Panc1 (cell line): ENCODE data around the gene CDH13. TPM values are rescaled to one million over a fixed set of nuclear protein-coding genes. Genes with fewer than 3 reads are reported as not detected.

Experiments used
- ATAC-seq: fragments of 200-7000 bp; cut with Tn5 transposase; 2 replicates; pipeline ENCODE4 v1.9.1; 2020; ENCODE audit warnings: mild to moderate bottlenecking, moderate library complexity
- BruUV-seq: library from RNA; stranded (reverse); fragments of 400-500 nt; replicated peaks from 2 replicates; lab custom pipeline; 2021; lab: Mats Ljungman, UMichigan
- CTCF ChIA-PET: fragments of 300-600 bp; sonication (Branson Sonifier 250); formaldehyde crosslinking; loops from one replicate; lab custom pipeline; 2022; ENCODE audit warnings: antibody characterized with exemption; lab: Charles Lee
- POLR2A ChIA-PET: fragments of 300-600 bp; sonication (Branson Sonifier 250); formaldehyde crosslinking; loops from one replicate; lab custom pipeline; 2022; ENCODE audit warnings: antibody characterized with exemption; lab: Charles Lee
- DNase-seq: peaks from one replicate; pipeline ENCODE4 v3.0.0-alpha.2; 2010; ENCODE audit warnings: low read depth, low spot score
- H3K27ac ChIP-seq: 2 replicates; pipeline ENCODE4 v1.5.1; 2011; ENCODE audit warnings: mild to moderate bottlenecking, low read length, inconsistent platforms
- H3K27me3 ChIP-seq: fragments of 200-500 bp; sonication (Bioruptor generic); 2 replicates; pipeline ENCODE4 v1.6.0; 2014; ENCODE audit warnings: low read length, inconsistent platforms; ENCODE audit not compliant: control insufficient read depth, insufficient read depth
- H3K36me3 ChIP-seq: fragments of 200-500 bp; sonication (Bioruptor generic); 2 replicates; pipeline ENCODE4 v1.5.1; 2014; ENCODE audit warnings: inconsistent platforms, mild to moderate bottlenecking, low read length, moderate library complexity; ENCODE audit not compliant: control insufficient read depth, insufficient read depth
- H3K4me1 ChIP-seq: 2 replicates; pipeline ENCODE4 v1.5.1; 2011; ENCODE audit warnings: inconsistent platforms, mild to moderate bottlenecking, low read length, moderate library complexity; ENCODE audit not compliant: control insufficient read depth, insufficient read depth
- H3K4me3 ChIP-seq, 2 experiments: 2 replicates each; pipeline ENCODE4 v1.5.1; 2011 to 2012; ENCODE audit warnings: low read depth in 2 of 2, low read length in 2 of 2, mild to moderate bottlenecking in 2 of 2, inconsistent platforms in 1 of 2, moderate library complexity in 1 of 2
- H3K9me3 ChIP-seq: fragments of 200-500 bp; sonication (Bioruptor generic); 2 replicates; pipeline ENCODE4 v1.5.1; 2014; ENCODE audit warnings: low read depth, mild to moderate bottlenecking, inconsistent platforms, low read length, moderate library complexity; ENCODE audit not compliant: control insufficient read depth, insufficient read depth
- POLR2AphosphoS5 ChIP-seq: IDR thresholded peaks from 2 replicates; pipeline ENCODE4 v1.6.1; 2012; ENCODE audit warnings: mild to moderate bottlenecking, low read depth, low read length, moderate library complexity
- SIN3A ChIP-seq: IDR thresholded peaks from 2 replicates; pipeline ENCODE4 v1.6.1; 2012; ENCODE audit warnings: low read depth, mild to moderate bottlenecking, low read length, moderate library complexity, borderline replicate concordance; ENCODE audit not compliant: insufficient read depth
- TCF7L2 ChIP-seq: IDR thresholded peaks from 2 replicates; pipeline ENCODE4 v1.6.1; 2011; ENCODE audit warnings: mild to moderate bottlenecking, low read depth, low read length, inconsistent platforms
- in situ Hi-C: cut with HindIII; loops from 2 replicates; pipeline ENCODE4 v1.10.0; 2016; ENCODE audit warnings: low sequenced_read_pairs, low pct_unique_long_range_greater_than_20kb
- intact Hi-C: fragments of 100-400 bp; cut with micrococcal nuclease; formaldehyde crosslinking; loops from one replicate; pipeline ENCODE4 v1.10.0; 2022; ENCODE audit not compliant: unreplicated experiment
- total RNA-seq: library from RNA; stranded (reverse); gene quantifications from one replicate; pipeline ENCODE4 v1.2.1, GENCODE V29; 2021; ENCODE audit not compliant: unreplicated experiment
- TF ChIP-seq, protein P1 (sequence below), 2 experiments: IDR thresholded peaks; 2 replicates each; pipeline ENCODE4 v1.6.1; 2011 to 2012; ENCODE audit warnings: low read depth in 2 of 2, control low read depth in 1 of 2, low read length in 1 of 2, mild to moderate bottlenecking in 1 of 2, moderate library complexity in 1 of 2; ENCODE audit not compliant: insufficient read depth in 1 of 2
- TF ChIP-seq, protein P2 (sequence below): fragments of 450-650 bp; IDR thresholded peaks from 2 replicates; pipeline ENCODE4 v1.5.1; 2017; ENCODE audit warnings: mild to moderate bottlenecking

The CDH13 gene
- total RNA-seq, 1 experiment from 2014 or later, result not detected

DNA sequence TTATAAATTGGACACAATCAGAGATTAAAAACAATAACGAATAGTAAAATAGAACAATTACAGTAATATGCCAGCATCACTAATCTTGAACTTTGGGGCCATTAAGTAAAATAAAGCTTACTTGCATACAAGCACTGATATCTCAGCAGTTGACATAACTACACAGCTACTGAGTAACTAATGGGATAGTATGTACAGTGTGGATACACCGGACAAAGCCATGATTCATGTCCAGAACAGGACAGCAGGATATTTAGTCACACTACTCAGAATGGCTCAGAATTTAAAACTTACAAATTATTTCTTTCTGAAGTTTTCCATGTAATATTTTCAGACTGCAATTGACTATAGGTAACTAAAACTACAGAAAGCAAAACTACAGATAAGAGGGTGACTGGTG is 427.5 kb downstream of the CDH13 start:
- Histone ChIP-seq H3K36me3 (no peaks in the 10 kb centered on the region), H3K27ac (no peak overlapping the region), H3K9me3 (no peaks in the 10 kb centered on the region), H3K27me3 (no peaks in the 10 kb centered on the region), H3K4me3 (no peak overlapping the region), H3K4me1 (no peaks in the 10 kb centered on the region)
- ChIA-PET CTCF (no interaction called here), POLR2A (no interaction called here)
- ATAC-seq (no peak), DNase-seq (no peak)
- TF ChIP-seq, protein P1, sequence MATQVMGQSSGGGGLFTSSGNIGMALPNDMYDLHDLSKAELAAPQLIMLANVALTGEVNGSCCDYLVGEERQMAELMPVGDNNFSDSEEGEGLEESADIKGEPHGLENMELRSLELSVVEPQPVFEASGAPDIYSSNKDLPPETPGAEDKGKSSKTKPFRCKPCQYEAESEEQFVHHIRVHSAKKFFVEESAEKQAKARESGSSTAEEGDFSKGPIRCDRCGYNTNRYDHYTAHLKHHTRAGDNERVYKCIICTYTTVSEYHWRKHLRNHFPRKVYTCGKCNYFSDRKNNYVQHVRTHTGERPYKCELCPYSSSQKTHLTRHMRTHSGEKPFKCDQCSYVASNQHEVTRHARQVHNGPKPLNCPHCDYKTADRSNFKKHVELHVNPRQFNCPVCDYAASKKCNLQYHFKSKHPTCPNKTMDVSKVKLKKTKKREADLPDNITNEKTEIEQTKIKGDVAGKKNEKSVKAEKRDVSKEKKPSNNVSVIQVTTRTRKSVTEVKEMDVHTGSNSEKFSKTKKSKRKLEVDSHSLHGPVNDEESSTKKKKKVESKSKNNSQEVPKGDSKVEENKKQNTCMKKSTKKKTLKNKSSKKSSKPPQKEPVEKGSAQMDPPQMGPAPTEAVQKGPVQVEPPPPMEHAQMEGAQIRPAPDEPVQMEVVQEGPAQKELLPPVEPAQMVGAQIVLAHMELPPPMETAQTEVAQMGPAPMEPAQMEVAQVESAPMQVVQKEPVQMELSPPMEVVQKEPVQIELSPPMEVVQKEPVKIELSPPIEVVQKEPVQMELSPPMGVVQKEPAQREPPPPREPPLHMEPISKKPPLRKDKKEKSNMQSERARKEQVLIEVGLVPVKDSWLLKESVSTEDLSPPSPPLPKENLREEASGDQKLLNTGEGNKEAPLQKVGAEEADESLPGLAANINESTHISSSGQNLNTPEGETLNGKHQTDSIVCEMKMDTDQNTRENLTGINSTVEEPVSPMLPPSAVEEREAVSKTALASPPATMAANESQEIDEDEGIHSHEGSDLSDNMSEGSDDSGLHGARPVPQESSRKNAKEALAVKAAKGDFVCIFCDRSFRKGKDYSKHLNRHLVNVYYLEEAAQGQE (IDR thresholded peaks at IDR 0.05; ENCODE audit: insufficient read depth in 1 of 2, low read depth in 2 of 2, low read length in 1 of 2), result no peak
- TF ChIP-seq POLR2AphosphoS5, result no peak
- no peak for TF ChIP-seq TCF7L2
- TF ChIP-seq, protein P2, sequence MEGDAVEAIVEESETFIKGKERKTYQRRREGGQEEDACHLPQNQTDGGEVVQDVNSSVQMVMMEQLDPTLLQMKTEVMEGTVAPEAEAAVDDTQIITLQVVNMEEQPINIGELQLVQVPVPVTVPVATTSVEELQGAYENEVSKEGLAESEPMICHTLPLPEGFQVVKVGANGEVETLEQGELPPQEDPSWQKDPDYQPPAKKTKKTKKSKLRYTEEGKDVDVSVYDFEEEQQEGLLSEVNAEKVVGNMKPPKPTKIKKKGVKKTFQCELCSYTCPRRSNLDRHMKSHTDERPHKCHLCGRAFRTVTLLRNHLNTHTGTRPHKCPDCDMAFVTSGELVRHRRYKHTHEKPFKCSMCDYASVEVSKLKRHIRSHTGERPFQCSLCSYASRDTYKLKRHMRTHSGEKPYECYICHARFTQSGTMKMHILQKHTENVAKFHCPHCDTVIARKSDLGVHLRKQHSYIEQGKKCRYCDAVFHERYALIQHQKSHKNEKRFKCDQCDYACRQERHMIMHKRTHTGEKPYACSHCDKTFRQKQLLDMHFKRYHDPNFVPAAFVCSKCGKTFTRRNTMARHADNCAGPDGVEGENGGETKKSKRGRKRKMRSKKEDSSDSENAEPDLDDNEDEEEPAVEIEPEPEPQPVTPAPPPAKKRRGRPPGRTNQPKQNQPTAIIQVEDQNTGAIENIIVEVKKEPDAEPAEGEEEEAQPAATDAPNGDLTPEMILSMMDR, result no peak
- no peak for TF ChIP-seq SIN3A
- intact Hi-C loops, result no loop called here
- no TSS peak for BruUV-seq
- in situ Hi-C loops, result no loop called here

DNA sequence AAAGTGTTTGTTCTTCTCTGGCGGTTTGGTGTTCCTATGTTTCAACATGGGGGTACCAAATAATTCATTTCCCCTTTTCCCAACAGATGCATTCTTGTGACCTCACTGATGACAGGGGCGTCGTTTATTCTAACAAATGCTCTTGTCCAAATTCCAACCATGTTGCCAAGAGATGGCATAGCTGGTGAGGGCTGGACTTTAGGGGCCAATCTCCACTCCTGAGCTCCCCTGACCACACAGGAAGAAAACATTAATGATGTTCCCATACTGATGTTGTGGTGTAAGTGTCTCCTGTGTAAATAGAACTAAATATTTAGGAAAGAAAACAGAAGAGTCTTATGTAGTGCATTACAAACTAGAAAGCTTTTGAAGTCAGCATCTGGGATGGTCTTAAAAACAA is 431.6 kb downstream of the CDH13 start:
- CTCF ChIA-PET, result no interaction called here

More for the DNA sequence above, 431.6 kb downstream of the CDH13 start:
- ATAC-seq (no peak), DNase-seq (no peak)
- no peaks in the 10 kb centered on the region for H3K9me3 ChIP-seq
- POLR2A ChIA-PET, result no interaction called here
- H3K4me1 ChIP-seq, result no peaks in the 10 kb centered on the region
- intact Hi-C loops, result no loop called here
- TF ChIP-seq, protein P2, result no peak
- TF ChIP-seq SIN3A (no peak), TCF7L2 (no peak), POLR2AphosphoS5 (no peak)
- no peaks in the 10 kb centered on the region for H3K27me3 ChIP-seq
- H3K4me3 ChIP-seq, result no peak overlapping the region
- H3K36me3 ChIP-seq, result no peaks in the 10 kb centered on the region
- in situ Hi-C loops, result no loop called here
- no TSS peak for BruUV-seq
- H3K27ac ChIP-seq, result no peak overlapping the region
